Thyroid gland (tissue), 4 donors: ENCODE results near the gene PPP5C. TPM values are rescaled to one million over a fixed set of nuclear protein-coding genes. Genes with fewer than 3 reads are reported as not detected.
A peak's percentile ranks its signal among the peaks of the same experiment; 100 is the strongest.

ENCODE experiments used
- DNase-seq, 2 donors: peaks; one replicate each; pipeline ENCODE4 v3.0.0-alpha.2; 2019
- H3K27ac ChIP-seq, 3 donors: fragments of 200-600 bp; sonication (generic); 1 replicate in 2 of 3; 2 replicates in 1 of 3; pipeline ENCODE4 v1.5.1; 2016 to 2019; ENCODE audit warnings: mild to moderate bottlenecking in 1 of 3, moderate library complexity in 1 of 3
- H3K27me3 ChIP-seq: fragments of 200-600 bp; sonication (generic); one replicate; pipeline ENCODE4 v1.5.1; 2019
- H3K36me3 ChIP-seq, 2 donors: fragments of 200-600 bp; sonication (generic); one replicate each; pipeline ENCODE4 v1.5.1; 2016 to 2019
- H3K4me1 ChIP-seq, 2 donors: fragments of 200-600 bp; sonication (generic); one replicate each; pipeline ENCODE4 v1.5.1; 2017 to 2019
- H3K4me3 ChIP-seq, 3 donors: fragments of 200-600 bp; sonication (generic); replicated peaks in 1 of 3; 1 replicate in 2 of 3; 2 replicates in 1 of 3; pipeline ENCODE4 v1.5.1; 2016; ENCODE audit warnings: mild to moderate bottlenecking in 1 of 3
- H3K9me3 ChIP-seq: fragments of 200-600 bp; sonication (generic); one replicate; pipeline ENCODE4 v1.5.1; 2017
- CTCF ChIP-seq, 6 experiments: fragments of 200-600 bp in 3 of 6; fragments of 450-650 bp in 3 of 6; sonication (generic) in 3 of 6; IDR thresholded peaks; one replicate each; pipeline ENCODE4 v1.5.1; 2016 to 2019; ENCODE audit warnings: antibody characterized with exemption in 6 of 6, mild to moderate bottlenecking in 2 of 6, inconsistent platforms in 1 of 6, moderate library complexity in 1 of 6
- POLR2A ChIP-seq, 2 donors: fragments of 450-650 bp; IDR thresholded peaks; one replicate each; pipeline ENCODE4 v1.6.1; 2017; ENCODE audit warnings: antibody characterized with exemption in 2 of 2, mild to moderate bottlenecking in 2 of 2, moderate library complexity in 1 of 2
- whole genome bisulfite sequencing, 2 donors: methylation state at CpG; one replicate each; pipeline ENCODE4 v1.1.5; 2017; 5-methylcytosine and 5-hydroxymethylcytosine counted together
- intact Hi-C: fragments of 100-400 bp; cut with DNase I; formaldehyde crosslinking; loops from one replicate; pipeline ENCODE4 v1.15.1; 2023
- total RNA-seq, 4 donors: library from RNA; depleted of rRNA; stranded (reverse); fragments of >200 nt; gene quantifications; one replicate each; pipeline ENCODE4 v1.2.3, GENCODE V29; 2016

The PPP5C gene
- total RNA-seq, 4 donors from 2014 or later: 63.3 to 112 (median 80.7) TPM

- Histone ChIP-seq H3K4me3 (no peak overlapping the region), H3K27me3 (no peaks in the 10 kb centered on the region), H3K36me3 (no peaks in the 10 kb centered on the region), H3K9me3 (no peaks in the 10 kb centered on the region), H3K27ac (no peak overlapping the region), H3K4me1 (peaks cover 8 to 17% of the 10 kb centered on the region in 2 donors)
- TF ChIP-seq CTCF (IDR thresholded peaks at IDR 0.05): no peak
- TF ChIP-seq POLR2A (IDR thresholded peaks at IDR 0.05): no peak
- intact Hi-C loops: loop anchor here (2.0 kb wide), 1 partner anchor 84 kb away; no protein-coding TSS in a partner anchor
- WGBS, 2 donors: 82 to 90% methylated on average over 9 to 11 of the region's 11 CpGs
- DNase-seq: no peak
Measured at GRCh38 chr19:46402725-46403124, 55.8 kb downstream of the PPP5C start.

GRCh38 chr19:46404055-46404752 is 57.3 kb downstream of the PPP5C start:
- 6 to 7% methylated on average over 21 to 36 of the region's 36 CpGs for WGBS, 2 donors
- peak; percentile 70 to 72 for DNase-seq
- TF ChIP-seq POLR2A (IDR thresholded peaks at IDR 0.05) (peak in 1 of 2 donors; percentile 60), CTCF (IDR thresholded peaks at IDR 0.05) (peak in 2 of 6 experiments; percentile 6 to 23)

GRCh38 chr19:46404753-46405468 is 58.0 kb downstream of the PPP5C start:
- no peak for DNase-seq
- Histone ChIP-seq H3K9me3 (no peaks in the 10 kb centered on the region), H3K4me1 (peaks cover 15 to 31% of the 10 kb centered on the region in 2 donors), H3K27ac (peak overlapping the region; percentile 7 to 49 (median 41)), H3K4me3 (no peak overlapping the region), H3K36me3 (no peaks in the 10 kb centered on the region), H3K27me3 (no peaks in the 10 kb centered on the region)
- 19 to 23% methylated on average over 26 to 41 of the region's 41 CpGs for WGBS, 2 donors
- intact Hi-C loops: no loop called here
- TF ChIP-seq POLR2A (IDR thresholded peaks at IDR 0.05) (no peak), CTCF (IDR thresholded peaks at IDR 0.05) (peak in 1 of 6 experiments; percentile 16)

More at GRCh38 chr19:46404055-46404752, 57.3 kb downstream of the PPP5C start:
- intact Hi-C loops: no loop called here
- H3K4me1 ChIP-seq: peaks cover 15 to 26% of the 10 kb centered on the region in 2 donors
- H3K9me3 ChIP-seq: no peaks in the 10 kb centered on the region
- peak overlapping the region; percentile 7 to 49 (median 41) for H3K27ac ChIP-seq
- no peaks in the 10 kb centered on the region for H3K27me3 ChIP-seq
- no peaks in the 10 kb centered on the region for H3K36me3 ChIP-seq
- peak overlapping the region in 1 of 3 donors; percentile 10 for H3K4me3 ChIP-seq

- Histone ChIP-seq H3K27me3 (no peaks in the 10 kb centered on the region), H3K36me3 (no peaks in the 10 kb centered on the region), H3K4me1 (peaks cover 30 to 40% of the 10 kb centered on the region in 2 donors), H3K4me3 (no peak overlapping the region), H3K9me3 (no peaks in the 10 kb centered on the region), H3K27ac (no peak overlapping the region)
- intact Hi-C loops: no loop called here
- TF ChIP-seq POLR2A (IDR thresholded peaks at IDR 0.05) (no peak), CTCF (IDR thresholded peaks at IDR 0.05) (no peak)
- DNase-seq: no peak
- WGBS, 2 donors: 7 to 18% methylated on average over 4 to 6 of the region's 6 CpGs
Measured at GRCh38 chr19:46406976-46407375, 60.1 kb downstream of the PPP5C start.
